Lower leg skin (tissue), 3 donors: ENCODE measurements around the gene ZNFX1.

Experiments used
- POLR2A ChIP-seq, 2 donors: fragments of 450-650 bp; IDR thresholded peaks; one replicate each; pipeline ENCODE4 v1.6.1; 2016 to 2017; ENCODE audit warnings: antibody characterized with exemption in 2 of 2, mild to moderate bottlenecking in 1 of 2, moderate library complexity in 1 of 2
- TF ChIP-seq, protein P1 (sequence below), 3 donors: fragments of 450-650 bp; IDR thresholded peaks; one replicate each; pipeline ENCODE4 v1.5.1; 2016; ENCODE audit warnings: antibody characterized with exemption in 3 of 3, mild to moderate bottlenecking in 3 of 3, moderate library complexity in 2 of 3

DNA sequence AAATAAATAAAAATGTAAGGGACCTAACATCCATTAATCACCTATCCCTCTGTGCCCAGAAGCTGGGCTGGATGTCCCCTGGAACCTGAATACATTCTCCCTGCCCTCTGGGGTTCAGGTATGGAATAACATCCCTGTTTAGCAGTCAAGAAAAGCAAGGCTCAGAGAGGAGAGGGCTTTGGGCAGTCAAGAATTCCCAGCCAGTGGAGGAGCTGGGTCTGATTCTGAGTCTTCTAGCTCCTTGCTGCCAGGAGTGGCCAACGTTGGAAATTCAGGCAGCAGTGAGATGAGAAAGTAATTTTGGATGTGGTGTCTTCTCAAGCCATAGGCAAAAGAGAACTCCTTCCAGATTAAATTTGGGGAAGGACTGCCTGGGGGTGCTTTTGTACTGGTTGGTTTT, 42.6 kb upstream of the ZNFX1 start:
- no peak for TF ChIP-seq POLR2A (IDR thresholded peaks at IDR 0.05)
- TF ChIP-seq, protein P1, sequence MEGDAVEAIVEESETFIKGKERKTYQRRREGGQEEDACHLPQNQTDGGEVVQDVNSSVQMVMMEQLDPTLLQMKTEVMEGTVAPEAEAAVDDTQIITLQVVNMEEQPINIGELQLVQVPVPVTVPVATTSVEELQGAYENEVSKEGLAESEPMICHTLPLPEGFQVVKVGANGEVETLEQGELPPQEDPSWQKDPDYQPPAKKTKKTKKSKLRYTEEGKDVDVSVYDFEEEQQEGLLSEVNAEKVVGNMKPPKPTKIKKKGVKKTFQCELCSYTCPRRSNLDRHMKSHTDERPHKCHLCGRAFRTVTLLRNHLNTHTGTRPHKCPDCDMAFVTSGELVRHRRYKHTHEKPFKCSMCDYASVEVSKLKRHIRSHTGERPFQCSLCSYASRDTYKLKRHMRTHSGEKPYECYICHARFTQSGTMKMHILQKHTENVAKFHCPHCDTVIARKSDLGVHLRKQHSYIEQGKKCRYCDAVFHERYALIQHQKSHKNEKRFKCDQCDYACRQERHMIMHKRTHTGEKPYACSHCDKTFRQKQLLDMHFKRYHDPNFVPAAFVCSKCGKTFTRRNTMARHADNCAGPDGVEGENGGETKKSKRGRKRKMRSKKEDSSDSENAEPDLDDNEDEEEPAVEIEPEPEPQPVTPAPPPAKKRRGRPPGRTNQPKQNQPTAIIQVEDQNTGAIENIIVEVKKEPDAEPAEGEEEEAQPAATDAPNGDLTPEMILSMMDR (IDR thresholded peaks at IDR 0.05) = no peak
